SIG-M5 (cell line): ENCODE data around the gene PSMD2.

Source experiments
- DNase-seq: peaks from one replicate; lab custom pipeline; 2025; lab: John Stamatoyannopoulos, UW

The PSMD2 gene

DNA sequence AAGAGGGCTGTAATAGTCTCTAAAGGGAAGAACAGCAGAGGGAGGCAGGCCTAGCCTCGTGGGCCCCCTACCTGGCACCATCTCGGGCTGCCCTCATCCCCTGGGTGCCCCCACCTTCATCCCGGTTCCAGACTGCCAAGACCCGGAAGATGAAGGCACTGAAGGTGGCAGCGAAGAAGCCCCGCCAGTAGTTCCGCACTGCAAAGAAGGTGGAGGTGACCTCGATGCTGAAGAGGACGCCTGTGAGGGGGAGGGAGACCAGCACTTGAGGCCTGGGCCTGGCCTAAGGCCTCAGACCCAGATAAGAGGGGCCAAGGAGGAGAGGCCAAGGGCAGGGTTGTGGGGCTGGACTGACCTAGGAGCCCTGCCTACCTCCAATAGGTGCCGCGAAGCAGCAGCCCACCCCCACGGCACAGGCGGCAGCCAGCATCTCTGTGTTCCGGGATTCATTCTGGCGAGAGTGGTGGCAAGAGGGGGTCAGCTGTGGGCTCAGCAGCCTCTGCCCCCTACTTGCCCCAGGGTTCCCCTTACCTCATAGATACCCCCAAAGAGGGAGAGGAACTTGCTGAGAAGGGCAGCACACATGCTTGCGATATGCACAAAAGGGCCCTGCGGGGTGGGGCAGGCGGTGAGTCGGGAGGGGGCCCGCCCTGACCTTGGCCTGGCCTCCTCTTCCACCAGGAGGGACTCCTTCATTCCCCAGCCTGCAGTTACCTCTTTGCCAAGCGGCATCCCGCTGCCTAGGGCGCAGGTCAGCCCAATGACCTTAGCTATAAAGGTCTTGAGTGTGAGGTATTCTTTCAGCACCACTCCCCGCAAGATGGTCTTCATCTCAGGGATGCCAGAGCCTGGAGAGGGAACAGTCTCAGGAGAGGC lies 58.4 kb downstream of the PSMD2 start:
- no peak for DNase-seq

DNA sequence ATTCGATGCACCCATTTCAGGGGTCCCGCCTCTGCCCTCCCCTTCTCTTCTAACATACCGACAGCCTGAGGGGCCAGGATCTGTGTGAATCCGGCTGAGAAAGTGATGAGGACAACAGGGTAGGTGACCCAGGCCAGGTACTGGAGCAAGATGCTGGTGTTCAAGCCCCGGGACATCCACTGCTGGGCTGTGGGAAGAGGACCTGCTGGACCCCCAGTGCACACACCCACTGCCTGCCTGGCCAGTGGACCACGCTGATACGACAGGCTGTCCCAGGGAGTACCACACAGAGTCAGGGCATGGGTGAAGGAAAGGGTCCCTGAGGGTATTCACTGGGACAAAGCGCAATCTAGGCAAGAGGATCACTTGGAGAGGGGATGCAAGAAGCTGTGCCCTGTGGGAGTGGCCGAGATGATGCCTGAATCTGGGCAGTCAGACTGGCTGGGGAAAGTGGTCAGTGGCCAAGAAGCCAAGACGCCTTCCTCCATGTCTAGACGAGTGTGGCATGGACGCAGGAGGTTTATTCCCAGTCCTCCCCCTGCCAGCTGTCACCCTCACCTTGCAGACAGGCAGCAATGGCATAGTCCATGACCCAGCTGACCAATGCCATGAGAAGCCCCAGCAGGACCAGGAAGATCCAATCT lies 59.2 kb downstream of the PSMD2 start:
- no peak for DNase-seq
